Sigmoid colon (tissue), 7 donors: ENCODE results near the gene SHISA3. TPM values are rescaled to one million over a fixed set of nuclear protein-coding genes. Genes with fewer than 3 reads are reported as not detected.

Source experiments
- DNase-seq: peaks from one replicate; pipeline ENCODE4 v3.0.0-alpha.2; 2019
- H3K27ac ChIP-seq, 4 donors: fragments of 200-600 bp; sonication (generic); one replicate each; pipeline ENCODE4 v1.5.1; 2016 to 2019; ENCODE audit warnings: mild to moderate bottlenecking in 1 of 4
- H3K27me3 ChIP-seq, 3 donors: fragments of 200-600 bp; sonication (generic); one replicate each; pipeline ENCODE4 v1.5.1; 2019; ENCODE audit warnings: mild to moderate bottlenecking in 1 of 3
- H3K36me3 ChIP-seq, 4 donors: fragments of 200-600 bp; sonication (generic); one replicate each; pipeline ENCODE4 v1.5.1; 2016 to 2019
- H3K4me1 ChIP-seq, 4 donors: fragments of 200-600 bp; sonication (generic); one replicate each; pipeline ENCODE4 v1.5.1; 2017 to 2019
- H3K4me3 ChIP-seq, 4 donors: fragments of 200-600 bp; sonication (generic); one replicate each; pipeline ENCODE4 v1.5.1; 2017 to 2019; ENCODE audit warnings: mild to moderate bottlenecking in 2 of 4, moderate library complexity in 1 of 4
- H3K9me3 ChIP-seq, 4 donors: fragments of 200-600 bp in 3 of 4; sonication (generic) in 3 of 4; one replicate each; pipeline versions ENCODE4 v1.5.1 to v1.6.1; 2013 to 2019
- EP300 ChIP-seq, 4 donors: sonication (generic); formaldehyde crosslinking; IDR thresholded peaks; one replicate each; pipeline ENCODE4 v1.6.1; 2017; ENCODE audit warnings: antibody characterized with exemption in 4 of 4
- POLR2A ChIP-seq, 2 donors: fragments of 450-650 bp; IDR thresholded peaks; one replicate each; pipeline ENCODE4 v1.6.1; 2016; ENCODE audit warnings: antibody characterized with exemption in 2 of 2, mild to moderate bottlenecking in 2 of 2, moderate library complexity in 2 of 2
- POLR2AphosphoS5 ChIP-seq, 4 donors: sonication (generic); formaldehyde crosslinking; IDR thresholded peaks; one replicate each; pipeline ENCODE4 v1.6.1; 2017; ENCODE audit warnings: antibody characterized with exemption in 4 of 4
- WGBS, 2 donors: extraction: QIAGEN DNeasy Blood & Tissue Kit; methylation state at CpG; one replicate each; pipeline ENCODE4 v1.1.7; 2013; 5-methylcytosine and 5-hydroxymethylcytosine counted together
- intact Hi-C: fragments of 100-400 bp; cut with DNase I; formaldehyde crosslinking; loops from one replicate; pipeline ENCODE4 v1.15.1; 2023
- polyA plus RNA-seq, 3 donors: library from polyadenylated mRNA; stranded (reverse); fragments of 200-250 nt; gene quantifications; one replicate each; pipeline ENCODE4 v1.2.3, GENCODE V29; 2013
- total RNA-seq, 4 donors: library from RNA; depleted of rRNA; stranded (reverse); fragments of >200 nt; gene quantifications; one replicate each; pipeline ENCODE4 v1.1.0, GENCODE V29; 2016
- TF ChIP-seq, protein P1 (sequence below), 4 experiments: fragments of 450-650 bp in 3 of 4; fragments of 200-600 bp in 1 of 4; IDR thresholded peaks; one replicate each; pipeline ENCODE4 v1.5.1; 2016 to 2019; ENCODE audit warnings: antibody characterized with exemption in 4 of 4, mild to moderate bottlenecking in 3 of 4, moderate library complexity in 2 of 4
- donor health status: healthy with polysubstance abuse.
- donor health status: Bipolar disorder and iron deficiency.
- donor health status: healthy.

Gene SHISA3
- total and polyA plus RNA-seq, 7 donors = 2.1 to 13.9 (median 4.3) TPM; not detected in 1

DNA sequence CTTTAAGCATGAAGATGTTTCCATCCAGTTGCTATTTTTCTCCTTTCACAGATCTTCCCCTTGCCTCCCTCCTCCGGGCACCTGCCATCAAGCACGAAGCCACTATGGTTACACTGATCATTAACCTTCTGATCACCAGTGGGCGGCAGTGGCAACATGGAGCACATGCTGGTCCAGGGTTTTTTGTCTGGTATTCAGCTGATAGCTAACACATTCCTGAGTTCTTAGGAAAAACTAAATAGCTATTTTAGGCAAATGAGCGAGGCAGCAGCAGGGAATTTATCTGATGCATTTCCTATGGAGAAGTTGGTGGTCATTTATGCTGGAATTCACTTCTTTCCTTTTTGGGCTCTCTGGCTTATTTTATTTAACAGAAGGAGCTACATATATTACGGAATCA is 22.9 kb downstream of the SHISA3 start:
- H3K4me1 ChIP-seq = no peaks in the 10 kb centered on the region
- H3K27ac ChIP-seq = no peak overlapping the region
- H3K36me3 ChIP-seq = peaks cover 0 to 22% (median 0%) of the 10 kb centered on the region in 4 donors
- DNase-seq = no peak
- WGBS, 2 donors = 85 to 96% methylated on average over 5 of the region's 5 CpGs
- H3K4me3 ChIP-seq = no peak overlapping the region
- no peaks in the 10 kb centered on the region for H3K27me3 ChIP-seq
- TF ChIP-seq POLR2A (IDR thresholded peaks at IDR 0.05) (no peak), EP300 (IDR thresholded peaks at IDR 0.05) (no peak), POLR2AphosphoS5 (IDR thresholded peaks at IDR 0.05) (no peak)
- TF ChIP-seq, protein P1, sequence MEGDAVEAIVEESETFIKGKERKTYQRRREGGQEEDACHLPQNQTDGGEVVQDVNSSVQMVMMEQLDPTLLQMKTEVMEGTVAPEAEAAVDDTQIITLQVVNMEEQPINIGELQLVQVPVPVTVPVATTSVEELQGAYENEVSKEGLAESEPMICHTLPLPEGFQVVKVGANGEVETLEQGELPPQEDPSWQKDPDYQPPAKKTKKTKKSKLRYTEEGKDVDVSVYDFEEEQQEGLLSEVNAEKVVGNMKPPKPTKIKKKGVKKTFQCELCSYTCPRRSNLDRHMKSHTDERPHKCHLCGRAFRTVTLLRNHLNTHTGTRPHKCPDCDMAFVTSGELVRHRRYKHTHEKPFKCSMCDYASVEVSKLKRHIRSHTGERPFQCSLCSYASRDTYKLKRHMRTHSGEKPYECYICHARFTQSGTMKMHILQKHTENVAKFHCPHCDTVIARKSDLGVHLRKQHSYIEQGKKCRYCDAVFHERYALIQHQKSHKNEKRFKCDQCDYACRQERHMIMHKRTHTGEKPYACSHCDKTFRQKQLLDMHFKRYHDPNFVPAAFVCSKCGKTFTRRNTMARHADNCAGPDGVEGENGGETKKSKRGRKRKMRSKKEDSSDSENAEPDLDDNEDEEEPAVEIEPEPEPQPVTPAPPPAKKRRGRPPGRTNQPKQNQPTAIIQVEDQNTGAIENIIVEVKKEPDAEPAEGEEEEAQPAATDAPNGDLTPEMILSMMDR (IDR thresholded peaks at IDR 0.05) = no peak
- no peaks in the 10 kb centered on the region for H3K9me3 ChIP-seq
- intact Hi-C loops = no loop called here

DNA sequence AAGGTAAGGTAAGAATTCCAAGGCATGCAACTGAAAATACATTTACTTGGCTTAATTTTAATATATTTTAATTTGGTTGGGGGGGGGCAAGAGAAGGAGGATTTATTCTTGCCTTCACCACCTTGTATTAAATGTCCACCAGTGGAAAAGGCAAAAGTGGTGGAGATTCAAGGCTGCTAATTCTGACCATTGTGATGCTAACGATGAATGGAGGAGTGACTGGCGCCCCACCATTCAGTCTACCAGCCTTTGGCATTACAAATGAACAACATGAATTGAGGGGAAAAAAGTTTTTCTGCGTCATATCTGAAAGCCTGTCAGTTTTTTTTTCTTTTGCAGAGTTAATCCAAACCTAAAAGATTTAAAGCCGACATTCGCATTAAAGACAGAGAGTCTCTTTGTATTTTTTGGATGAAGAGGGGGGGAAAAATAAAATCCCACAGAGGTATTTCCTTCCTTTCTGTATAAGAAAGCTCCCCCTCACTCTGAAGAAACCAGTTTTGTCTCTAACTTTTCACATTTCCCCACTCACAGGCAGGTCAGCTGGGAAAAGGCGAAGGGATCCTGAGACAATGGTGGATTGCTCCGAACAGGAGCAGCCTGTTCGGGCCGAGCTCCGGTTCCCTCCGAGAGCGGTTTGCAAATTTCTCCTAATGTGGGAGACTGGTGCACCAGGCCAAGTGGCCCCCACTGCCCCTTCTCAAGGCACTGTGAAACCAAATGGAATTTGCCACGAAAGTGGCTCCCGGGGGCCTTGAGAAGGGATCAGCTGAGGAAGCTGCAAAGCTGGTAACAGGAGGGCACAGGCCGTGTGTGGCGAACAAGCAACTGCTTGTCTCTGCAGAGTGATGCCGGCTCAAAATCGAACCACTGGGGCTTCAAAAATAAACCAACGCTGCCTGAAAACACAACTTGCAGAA is 28.1 kb downstream of the SHISA3 start:
- peaks cover 0 to 22% (median 0%) of the 10 kb centered on the region in 4 donors for H3K36me3 ChIP-seq
- WGBS, 2 donors = 92 to 98% methylated on average over 19 of the region's 19 CpGs
- H3K4me3 ChIP-seq = no peak overlapping the region
- DNase-seq = no peak
- TF ChIP-seq POLR2AphosphoS5 (IDR thresholded peaks at IDR 0.05) (no peak), EP300 (IDR thresholded peaks at IDR 0.05) (no peak), POLR2A (IDR thresholded peaks at IDR 0.05) (no peak)
- TF ChIP-seq, protein P1 (IDR thresholded peaks at IDR 0.05) = no peak
- H3K27ac ChIP-seq = no peak overlapping the region
- no peaks in the 10 kb centered on the region for H3K4me1 ChIP-seq
- no peaks in the 10 kb centered on the region for H3K27me3 ChIP-seq
- no peaks in the 10 kb centered on the region for H3K9me3 ChIP-seq
- intact Hi-C loops = no loop called here

- Histone ChIP-seq H3K27ac (no peak overlapping the region), H3K9me3 (no peaks in the 10 kb centered on the region), H3K36me3 (no peaks in the 10 kb centered on the region), H3K27me3 (no peaks in the 10 kb centered on the region), H3K4me3 (no peak overlapping the region), H3K4me1 (no peaks in the 10 kb centered on the region)
- TF ChIP-seq, protein P1 (IDR thresholded peaks at IDR 0.05) = no peak
- TF ChIP-seq POLR2A (IDR thresholded peaks at IDR 0.05) (no peak), POLR2AphosphoS5 (IDR thresholded peaks at IDR 0.05) (no peak), EP300 (IDR thresholded peaks at IDR 0.05) (no peak)
- no peak for DNase-seq
- intact Hi-C loops = no loop called here
- WGBS, 2 donors = 86 to 93% methylated on average over 2 of the region's 2 CpGs
Observed at GRCh38 chr4:42428036-42428435, 30.7 kb downstream of the SHISA3 start.

DNA sequence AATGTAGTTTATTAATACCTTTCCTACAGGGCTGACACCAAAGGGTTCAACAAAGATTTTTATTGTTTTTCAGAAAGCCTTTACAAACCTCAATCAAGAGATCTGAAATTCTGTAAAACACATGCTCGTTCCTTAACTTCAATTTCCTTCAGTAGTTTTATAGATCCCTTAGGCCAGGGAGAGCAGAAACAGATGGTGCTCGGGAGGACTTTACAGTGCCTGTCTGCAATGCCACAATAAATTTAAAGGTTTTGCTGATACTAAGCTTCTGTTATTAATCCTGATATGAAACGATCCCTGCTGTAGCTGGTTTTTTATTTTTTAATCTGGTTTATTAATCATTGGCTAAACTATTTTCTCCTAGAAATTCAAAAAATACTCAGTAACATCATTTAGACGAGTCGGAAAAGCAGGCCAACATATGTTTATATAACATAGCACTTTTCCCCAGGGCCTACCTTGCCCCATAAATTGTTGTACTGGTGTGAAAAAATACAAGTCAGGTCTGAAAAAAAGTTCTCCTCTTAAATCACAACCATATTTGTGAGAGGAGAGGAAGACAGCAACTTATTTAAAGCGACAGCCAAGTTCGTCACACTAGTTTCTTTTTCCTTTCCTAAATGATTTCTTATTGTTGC is 39.8 kb downstream of the SHISA3 start:
- H3K27ac ChIP-seq = no peak overlapping the region
- no peak for DNase-seq
- TF ChIP-seq POLR2A (IDR thresholded peaks at IDR 0.05) (no peak), EP300 (IDR thresholded peaks at IDR 0.05) (no peak), POLR2AphosphoS5 (IDR thresholded peaks at IDR 0.05) (no peak)
- TF ChIP-seq, protein P1 (IDR thresholded peaks at IDR 0.05) = no peak
- no peak overlapping the region for H3K4me3 ChIP-seq
- intact Hi-C loops = no loop called here
- 84 to 91% methylated on average over 7 of the region's 7 CpGs for WGBS, 2 donors
- H3K36me3 ChIP-seq = peaks cover 0 to 3% (median 0%) of the 10 kb centered on the region in 4 donors
- H3K4me1 ChIP-seq = no peaks in the 10 kb centered on the region
- H3K27me3 ChIP-seq = no peaks in the 10 kb centered on the region
- no peaks in the 10 kb centered on the region for H3K9me3 ChIP-seq
